ENCODE data around the gene ALG12.
A peak's percentile ranks its signal among the peaks of the same experiment; 100 is the strongest.

ALG12 gene

DNA sequence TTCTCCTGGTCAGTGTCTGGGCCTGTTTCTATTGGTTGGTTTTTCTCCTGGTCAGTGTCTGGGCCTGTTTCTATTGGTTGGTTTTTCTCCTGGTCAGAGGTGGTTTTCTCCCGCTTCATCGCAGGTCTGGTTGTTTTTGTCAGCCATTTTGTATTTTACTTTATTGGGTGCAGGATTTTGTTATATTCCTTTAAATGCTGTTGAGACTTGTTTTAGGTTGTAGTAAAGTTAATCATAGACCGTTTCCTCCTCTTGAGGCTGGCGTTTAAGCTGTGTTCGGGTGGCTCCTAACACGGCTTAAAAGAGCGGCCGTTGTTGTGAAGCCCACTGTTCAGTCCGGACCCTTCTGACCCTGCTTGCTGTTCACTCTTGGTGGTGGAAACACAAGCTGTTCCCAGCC lies 38.4 kb downstream of the ALG12 start:
- peaks cover 7% of the 10 kb centered on the region for H3K9me3 ChIP-seq (ENCODE audit: insufficient read depth, low read depth, low read length)
- no peak overlapping the region for H4K8ac ChIP-seq (ENCODE audit: low read depth, low read length)
- no peak overlapping the region for H3K23ac ChIP-seq (ENCODE audit: low read length)
- H4K91ac ChIP-seq (ENCODE audit: low read depth, low read length): no peak overlapping the region
- H3K4me2 ChIP-seq (ENCODE audit: low read length): no peak overlapping the region
- peaks cover 19 to 21% of the 10 kb centered on the region in 2 experiments for H3K36me3 ChIP-seq (ENCODE audit: control insufficient read depth in 1 of 2, insufficient read depth in 2 of 2, low read length in 2 of 2)
- H3K9ac ChIP-seq (ENCODE audit: low read length): no peak overlapping the region
- no peak for DNase-seq
- no peak overlapping the region for H3K27ac ChIP-seq (ENCODE audit: low read depth, low read length)
- H3K4me1 ChIP-seq (ENCODE audit: control insufficient read depth in 1 of 2, insufficient read depth in 2 of 2, low read length in 2 of 2): peaks cover 4 to 5% of the 10 kb centered on the region in 2 experiments
- WGBS (ENCODE audit: extremely low coverage, insufficient coverage, insufficient read length): no CpG with 5 or more reads among the region's 9 CpGs
- no peaks in the 10 kb centered on the region for H3K27me3 ChIP-seq (ENCODE audit: insufficient read depth, low read length)
- H3K4me3 ChIP-seq (ENCODE audit: low read depth, low read length): no peak overlapping the region
- H2AK5ac ChIP-seq (ENCODE audit: low read length): no peak overlapping the region
- H3K4ac ChIP-seq (ENCODE audit: low read depth, low read length): no peak overlapping the region
- no peak overlapping the region for H2BK5ac ChIP-seq (ENCODE audit: low read depth, low read length, poor library complexity)
- H4K12ac ChIP-seq (ENCODE audit: low read depth, low read length): peak overlapping the region; percentile 36
- H2BK12ac ChIP-seq (ENCODE audit: low read length): no peak overlapping the region
- no peaks in the 10 kb centered on the region for H3K79me1 ChIP-seq (ENCODE audit: low read length)
- no peak overlapping the region for H2AFZ ChIP-seq (ENCODE audit: insufficient read depth, low read length, poor library complexity)
- no peak overlapping the region for H2BK120ac ChIP-seq (ENCODE audit: insufficient read depth, low read length, poor library complexity)
- H3K79me2 ChIP-seq (ENCODE audit: control insufficient read depth, insufficient read depth, low read length, poor library complexity): peaks cover 4% of the 10 kb centered on the region
- no peak overlapping the region for H3K14ac ChIP-seq (ENCODE audit: low read length)
- peak overlapping the region; percentile 81 for H3K18ac ChIP-seq (ENCODE audit: low read length)

DNA sequence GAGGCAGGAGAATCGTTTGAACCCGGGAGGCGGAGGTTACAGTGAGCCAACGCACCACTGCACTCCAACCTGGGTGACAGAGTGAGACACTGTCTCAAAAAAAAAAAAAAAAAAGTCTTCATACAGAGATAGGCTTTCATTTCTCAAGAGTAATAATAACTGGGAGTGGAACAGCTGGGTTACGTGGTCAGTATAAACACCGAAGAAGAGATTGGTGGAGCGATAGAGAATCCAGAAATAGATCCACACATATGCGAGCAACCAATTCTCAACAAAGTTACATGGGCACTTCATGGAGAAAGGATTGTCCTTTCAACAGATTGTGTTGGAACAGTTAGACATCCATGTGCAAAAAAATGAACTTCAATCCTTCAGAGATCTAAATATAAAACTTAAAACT lies 40.0 kb downstream of the ALG12 start:
- no peak overlapping the region for H3K23ac ChIP-seq (ENCODE audit: low read length)
- H3K4ac ChIP-seq (ENCODE audit: low read depth, low read length): no peak overlapping the region
- no peaks in the 10 kb centered on the region for H3K27me3 ChIP-seq (ENCODE audit: insufficient read depth, low read length)
- DNase-seq: no peak
- H2AFZ ChIP-seq (ENCODE audit: insufficient read depth, low read length, poor library complexity): no peak overlapping the region
- H2BK12ac ChIP-seq (ENCODE audit: low read length): no peak overlapping the region
- H3K18ac ChIP-seq (ENCODE audit: low read length): no peak overlapping the region
- H3K79me1 ChIP-seq (ENCODE audit: low read length): no peaks in the 10 kb centered on the region
- H3K36me3 ChIP-seq (ENCODE audit: control insufficient read depth in 1 of 2, insufficient read depth in 2 of 2, low read length in 2 of 2): peaks cover 6 to 7% of the 10 kb centered on the region in 2 experiments
- H3K9ac ChIP-seq (ENCODE audit: low read length): no peak overlapping the region
- peaks cover 4% of the 10 kb centered on the region for H3K79me2 ChIP-seq (ENCODE audit: control insufficient read depth, insufficient read depth, low read length, poor library complexity)
- no peak overlapping the region for H2BK5ac ChIP-seq (ENCODE audit: low read depth, low read length, poor library complexity)
- no peak overlapping the region for H3K14ac ChIP-seq (ENCODE audit: low read length)
- no peak overlapping the region for H4K12ac ChIP-seq (ENCODE audit: low read depth, low read length)
- H4K91ac ChIP-seq (ENCODE audit: low read depth, low read length): no peak overlapping the region
- H2BK120ac ChIP-seq (ENCODE audit: insufficient read depth, low read length, poor library complexity): no peak overlapping the region
- no peak overlapping the region for H4K8ac ChIP-seq (ENCODE audit: low read depth, low read length)
- H2AK5ac ChIP-seq (ENCODE audit: low read length): no peak overlapping the region
- WGBS (ENCODE audit: extremely low coverage, insufficient coverage, insufficient read length): no CpG with 5 or more reads among the region's 8 CpGs
- H3K4me3 ChIP-seq (ENCODE audit: low read depth, low read length): no peak overlapping the region
- H3K4me2 ChIP-seq (ENCODE audit: low read length): no peak overlapping the region
- peaks cover 3% of the 10 kb centered on the region for H3K9me3 ChIP-seq (ENCODE audit: insufficient read depth, low read depth, low read length)
- H3K4me1 ChIP-seq (ENCODE audit: control insufficient read depth in 1 of 2, insufficient read depth in 2 of 2, low read length in 2 of 2): peaks cover 4 to 5% of the 10 kb centered on the region in 2 experiments
- no peak overlapping the region for H3K27ac ChIP-seq (ENCODE audit: low read depth, low read length)

DNA sequence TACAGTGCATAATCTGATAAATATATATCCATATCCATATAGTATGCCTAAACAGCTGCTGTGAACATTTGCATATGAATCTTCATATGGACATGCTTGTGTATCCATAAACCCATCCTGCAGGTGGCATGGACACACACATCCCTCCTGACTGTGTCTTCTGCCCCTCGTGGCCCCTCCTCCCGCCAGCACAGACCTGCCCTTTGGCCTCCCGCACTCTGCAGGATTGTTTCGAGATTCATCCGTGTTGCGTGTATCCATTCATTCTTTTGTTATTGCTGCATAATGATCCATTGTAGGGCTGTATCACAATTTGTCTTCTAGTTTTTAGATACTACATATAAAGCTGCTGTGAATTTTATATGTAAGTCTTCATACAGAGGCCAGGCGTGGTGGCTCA lies 40.6 kb downstream of the ALG12 start:
- Histone ChIP-seq H3K4me1 (ENCODE audit: control insufficient read depth in 1 of 2, insufficient read depth in 2 of 2, low read length in 2 of 2) (peaks cover 4 to 5% of the 10 kb centered on the region in 2 experiments), H3K27ac (ENCODE audit: low read depth, low read length) (no peak overlapping the region), H2AFZ (ENCODE audit: insufficient read depth, low read length, poor library complexity) (no peak overlapping the region), H3K4me3 (ENCODE audit: low read depth, low read length) (no peak overlapping the region), H3K18ac (ENCODE audit: low read length) (no peak overlapping the region), H2AK5ac (ENCODE audit: low read length) (no peak overlapping the region), H4K91ac (ENCODE audit: low read depth, low read length) (no peak overlapping the region), H4K8ac (ENCODE audit: low read depth, low read length) (no peak overlapping the region), H3K23ac (ENCODE audit: low read length) (no peak overlapping the region), H2BK12ac (ENCODE audit: low read length) (no peak overlapping the region), H3K79me2 (ENCODE audit: control insufficient read depth, insufficient read depth, low read length, poor library complexity) (peaks cover 4% of the 10 kb centered on the region), H3K4ac (ENCODE audit: low read depth, low read length) (no peak overlapping the region), H2BK5ac (ENCODE audit: low read depth, low read length, poor library complexity) (no peak overlapping the region), H2BK120ac (ENCODE audit: insufficient read depth, low read length, poor library complexity) (no peak overlapping the region), H3K36me3 (ENCODE audit: control insufficient read depth in 1 of 2, insufficient read depth in 2 of 2, low read length in 2 of 2) (peaks cover 6 to 7% of the 10 kb centered on the region in 2 experiments), H3K4me2 (ENCODE audit: low read length) (no peak overlapping the region), H4K12ac (ENCODE audit: low read depth, low read length) (no peak overlapping the region), H3K9ac (ENCODE audit: low read length) (no peak overlapping the region), H3K27me3 (ENCODE audit: insufficient read depth, low read length) (no peaks in the 10 kb centered on the region), H3K9me3 (ENCODE audit: insufficient read depth, low read depth, low read length) (peaks cover 3% of the 10 kb centered on the region), H3K79me1 (ENCODE audit: low read length) (no peaks in the 10 kb centered on the region), H3K14ac (ENCODE audit: low read length) (no peak overlapping the region)
- WGBS (ENCODE audit: extremely low coverage, insufficient coverage, insufficient read length): no CpG with 5 or more reads among the region's 7 CpGs
- DNase-seq: no peak

DNA sequence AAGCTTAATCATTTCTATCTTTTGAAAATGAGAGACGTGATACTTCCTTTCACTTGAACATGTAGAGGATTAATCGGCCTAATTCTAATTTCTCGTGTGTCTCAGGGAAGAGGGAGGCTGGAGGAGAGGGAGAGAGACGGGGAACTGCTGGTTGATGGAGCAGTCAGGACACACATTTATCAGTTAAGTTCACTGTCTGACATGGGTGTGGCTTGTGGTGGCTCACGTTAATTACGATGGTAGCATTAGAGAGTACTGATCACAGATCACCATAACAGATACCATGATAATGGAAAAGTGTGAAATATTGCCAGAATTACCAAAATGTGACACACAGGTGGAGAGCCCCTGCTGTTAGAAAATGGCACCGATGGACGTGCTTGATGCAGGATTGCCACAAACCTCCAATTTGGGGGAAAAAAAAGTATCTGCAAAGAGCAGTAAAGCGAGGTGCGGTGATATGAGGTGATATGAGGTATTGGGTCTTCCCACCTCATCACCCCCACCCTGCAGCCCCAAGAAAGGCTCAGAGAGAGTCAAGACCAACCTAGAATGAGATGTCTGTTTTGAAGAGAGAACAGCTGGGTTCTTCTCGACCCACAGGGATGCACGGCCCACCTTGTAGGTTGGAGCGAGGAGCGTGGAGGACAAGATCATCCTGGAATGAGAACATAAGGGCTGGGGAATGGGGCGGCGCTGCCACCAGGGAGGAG lies 44.9 kb downstream of the ALG12 start:
- peaks cover 4% of the 10 kb centered on the region for H3K79me2 ChIP-seq (ENCODE audit: control insufficient read depth, insufficient read depth, low read length, poor library complexity)
- H3K36me3 ChIP-seq (ENCODE audit: control insufficient read depth in 1 of 2, insufficient read depth in 2 of 2, low read length in 2 of 2): peaks cover 4 to 8% of the 10 kb centered on the region in 2 experiments
- H2AK5ac ChIP-seq (ENCODE audit: low read length): no peak overlapping the region
- H3K4me1 ChIP-seq (ENCODE audit: control insufficient read depth in 1 of 2, insufficient read depth in 2 of 2, low read length in 2 of 2): no peaks in the 10 kb centered on the region
- H3K4ac ChIP-seq (ENCODE audit: low read depth, low read length): no peak overlapping the region
- H4K12ac ChIP-seq (ENCODE audit: low read depth, low read length): no peak overlapping the region
- no peak overlapping the region for H3K14ac ChIP-seq (ENCODE audit: low read length)
- no peak for DNase-seq
- no peak overlapping the region for H2BK12ac ChIP-seq (ENCODE audit: low read length)
- H3K27me3 ChIP-seq (ENCODE audit: insufficient read depth, low read length): no peaks in the 10 kb centered on the region
- H2AFZ ChIP-seq (ENCODE audit: insufficient read depth, low read length, poor library complexity): no peak overlapping the region
- H3K79me1 ChIP-seq (ENCODE audit: low read length): no peaks in the 10 kb centered on the region
- no peak overlapping the region for H3K18ac ChIP-seq (ENCODE audit: low read length)
- H3K9me3 ChIP-seq (ENCODE audit: insufficient read depth, low read depth, low read length): peaks cover 4% of the 10 kb centered on the region
- no peak overlapping the region for H4K91ac ChIP-seq (ENCODE audit: low read depth, low read length)
- no peak overlapping the region for H4K8ac ChIP-seq (ENCODE audit: low read depth, low read length)
- H3K4me2 ChIP-seq (ENCODE audit: low read length): no peak overlapping the region
- H2BK5ac ChIP-seq (ENCODE audit: low read depth, low read length, poor library complexity): no peak overlapping the region
- no CpG with 5 or more reads among the region's 16 CpGs for WGBS (ENCODE audit: extremely low coverage, insufficient coverage, insufficient read length)
- H2BK120ac ChIP-seq (ENCODE audit: insufficient read depth, low read length, poor library complexity): no peak overlapping the region
- H3K9ac ChIP-seq (ENCODE audit: low read length): no peak overlapping the region
- no peak overlapping the region for H3K27ac ChIP-seq (ENCODE audit: low read depth, low read length)
- H3K23ac ChIP-seq (ENCODE audit: low read length): no peak overlapping the region
- H3K4me3 ChIP-seq (ENCODE audit: low read depth, low read length): no peak overlapping the region
